Measurements from ENCODE around the gene STAB2.

DNA sequence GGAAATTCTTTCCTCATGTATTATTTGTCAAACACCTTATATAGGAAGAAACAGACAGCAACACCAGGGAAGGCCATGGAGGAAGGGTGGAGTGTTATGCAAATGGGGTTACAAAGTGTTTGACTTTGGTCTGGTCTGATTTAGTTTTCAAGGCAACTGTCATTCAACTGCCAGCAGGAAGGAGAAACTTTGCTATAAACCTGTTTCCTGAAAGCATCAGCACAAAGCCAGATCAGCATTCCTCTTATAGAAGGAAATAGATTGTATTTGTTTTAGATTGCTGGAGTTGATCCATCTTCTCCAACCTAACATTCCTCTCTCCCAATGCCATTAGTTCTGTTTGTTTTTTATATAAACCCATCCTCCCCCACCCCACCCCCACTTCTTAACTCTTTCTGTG, 65.7 kb downstream of the STAB2 start:
- TF ChIP-seq, protein P1, sequence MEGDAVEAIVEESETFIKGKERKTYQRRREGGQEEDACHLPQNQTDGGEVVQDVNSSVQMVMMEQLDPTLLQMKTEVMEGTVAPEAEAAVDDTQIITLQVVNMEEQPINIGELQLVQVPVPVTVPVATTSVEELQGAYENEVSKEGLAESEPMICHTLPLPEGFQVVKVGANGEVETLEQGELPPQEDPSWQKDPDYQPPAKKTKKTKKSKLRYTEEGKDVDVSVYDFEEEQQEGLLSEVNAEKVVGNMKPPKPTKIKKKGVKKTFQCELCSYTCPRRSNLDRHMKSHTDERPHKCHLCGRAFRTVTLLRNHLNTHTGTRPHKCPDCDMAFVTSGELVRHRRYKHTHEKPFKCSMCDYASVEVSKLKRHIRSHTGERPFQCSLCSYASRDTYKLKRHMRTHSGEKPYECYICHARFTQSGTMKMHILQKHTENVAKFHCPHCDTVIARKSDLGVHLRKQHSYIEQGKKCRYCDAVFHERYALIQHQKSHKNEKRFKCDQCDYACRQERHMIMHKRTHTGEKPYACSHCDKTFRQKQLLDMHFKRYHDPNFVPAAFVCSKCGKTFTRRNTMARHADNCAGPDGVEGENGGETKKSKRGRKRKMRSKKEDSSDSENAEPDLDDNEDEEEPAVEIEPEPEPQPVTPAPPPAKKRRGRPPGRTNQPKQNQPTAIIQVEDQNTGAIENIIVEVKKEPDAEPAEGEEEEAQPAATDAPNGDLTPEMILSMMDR (IDR thresholded peaks at IDR 0.05), result no peak
- TF ChIP-seq POLR2A (IDR thresholded peaks at IDR 0.05), result no peak
